NT2/D1 (cell line): ENCODE measurements around the gene MAST4.

Experiments
- SUZ12 ChIP-seq: IDR thresholded peaks from 2 replicates; pipeline ENCODE4 v1.6.1; 2011; ENCODE audit not compliant: insufficient read length, insufficient read depth; ENCODE audit errors: extremely low read depth
- YY1 ChIP-seq: IDR thresholded peaks from 2 replicates; pipeline ENCODE4 v1.6.1; 2011; ENCODE audit not compliant: insufficient read length, insufficient read depth
- ZNF274 ChIP-seq: IDR thresholded peaks from 2 replicates; pipeline ENCODE4 v1.6.1; 2011; ENCODE audit warnings: mild to moderate bottlenecking, low read depth, low read length

GRCh38 chr5:67065237-67065636 lies 469.0 kb downstream of the MAST4 start:
- no peak for TF ChIP-seq SUZ12
- TF ChIP-seq ZNF274, result no peak
- TF ChIP-seq YY1, result no peak
